GM18907 (cell line): ENCODE data around the gene TBC1D4.
A peak's percentile ranks its signal among the peaks of the same experiment; 100 is the strongest.

Experiments
- ATAC-seq: cut with Tn5 transposase; IDR thresholded peaks from one replicate; pipeline ENCODE4 v1.9.1; 2021; ENCODE audit warnings: mild to moderate bottlenecking, moderate library complexity; ENCODE audit not compliant: unreplicated experiment

The TBC1D4 gene

DNA sequence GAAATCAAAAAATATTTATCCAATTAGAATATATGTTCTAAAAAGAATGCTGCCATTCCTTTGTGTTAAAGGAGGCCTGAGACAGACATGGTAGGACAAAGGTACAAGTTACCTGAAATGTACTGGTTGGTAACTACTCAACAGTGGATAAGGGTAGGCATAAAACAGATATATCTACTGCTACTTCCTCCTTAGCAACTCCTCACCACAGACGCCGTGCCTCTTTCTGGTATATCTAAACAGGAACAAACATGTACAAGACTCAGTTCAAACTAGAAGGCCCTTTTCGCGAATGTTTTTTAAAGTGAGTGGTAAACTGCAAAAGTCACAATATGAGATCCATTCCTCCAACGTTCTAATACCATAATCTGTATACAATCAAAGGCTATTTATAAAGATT is 86.9 kb downstream of the TBC1D4 start:
- peak; percentile 73 for ATAC-seq

DNA sequence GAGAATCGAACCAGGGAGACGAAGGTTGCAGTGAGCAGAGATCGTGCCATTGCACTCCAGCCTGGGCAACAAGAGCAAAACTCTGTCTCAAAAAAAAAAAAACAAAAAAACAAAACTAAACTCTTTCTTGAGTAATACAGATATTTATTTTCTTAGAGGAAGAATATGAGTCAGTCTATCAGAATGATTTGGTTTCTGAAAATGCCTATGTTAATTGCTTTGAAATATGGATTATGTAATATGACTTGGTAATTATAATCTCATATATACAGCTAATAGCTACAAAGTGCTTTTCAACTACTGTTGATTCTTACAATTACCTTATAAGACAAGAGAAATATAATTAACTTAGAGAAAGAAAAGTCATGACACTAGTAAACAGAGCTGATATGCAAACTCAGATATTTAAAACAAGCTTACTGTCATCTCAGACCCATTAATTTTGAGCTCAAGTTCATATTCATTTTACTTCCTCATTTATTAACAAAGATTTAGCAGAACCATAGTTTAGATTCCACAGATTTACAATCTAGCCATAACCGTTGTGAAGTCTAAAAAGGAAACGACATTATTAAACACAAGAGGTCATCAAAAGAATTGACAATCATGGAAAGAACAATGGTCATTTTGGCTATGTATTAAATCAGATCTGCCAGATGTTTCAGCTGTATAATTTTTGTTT is 88.0 kb downstream of the TBC1D4 start:
- ATAC-seq = no peak

DNA sequence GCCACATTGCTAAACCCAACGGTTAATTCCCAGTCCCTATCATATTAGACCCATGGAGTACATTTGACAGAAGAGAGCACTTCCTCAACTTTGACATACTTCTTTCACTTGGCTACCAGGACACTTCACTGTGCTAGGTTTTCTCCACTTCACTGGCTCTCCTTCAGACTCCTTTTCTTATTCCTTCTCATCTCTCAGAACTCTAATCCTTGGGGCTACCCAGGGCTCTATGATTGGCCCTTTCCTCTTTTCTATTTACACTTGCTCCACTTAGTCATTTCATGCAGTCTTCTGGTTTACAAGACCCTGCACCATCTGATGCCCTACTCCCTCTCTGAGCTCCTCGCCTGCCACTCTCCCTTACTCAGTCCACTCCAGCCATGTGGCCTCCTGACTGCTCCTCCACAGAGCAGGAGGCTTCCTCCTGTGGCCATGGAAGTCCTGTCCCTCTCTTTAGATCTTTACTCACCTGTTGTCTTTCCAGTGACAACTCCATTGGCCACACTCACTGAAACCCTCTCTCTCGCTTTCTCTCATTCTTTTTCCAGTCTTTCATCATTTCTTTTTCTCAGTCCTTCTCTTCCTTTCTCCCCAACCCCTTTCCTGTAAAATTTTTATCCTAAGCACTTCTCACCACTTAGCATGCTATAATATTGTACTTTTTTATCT is 90.4 kb downstream of the TBC1D4 start:
- peak; percentile 50 for ATAC-seq

DNA sequence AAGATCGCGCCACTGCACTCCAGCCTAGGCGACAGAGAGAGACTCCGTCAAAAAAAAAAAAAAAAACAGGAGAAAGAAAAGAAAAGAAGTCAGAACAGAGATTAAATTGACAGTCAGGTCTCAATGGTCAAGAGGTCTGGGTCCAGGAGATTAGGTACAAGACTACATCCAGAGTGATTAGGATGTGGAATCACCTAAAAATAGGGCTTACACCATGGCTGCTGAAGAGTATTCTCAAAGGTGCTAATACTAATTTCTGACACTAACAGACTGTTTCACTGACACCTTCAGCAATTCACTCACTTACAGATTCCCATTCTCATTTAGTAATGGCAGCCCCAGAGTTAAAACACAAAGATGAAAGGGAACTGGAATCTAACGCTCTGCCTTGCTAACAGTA is 91.7 kb downstream of the TBC1D4 start:
- no peak for ATAC-seq

DNA sequence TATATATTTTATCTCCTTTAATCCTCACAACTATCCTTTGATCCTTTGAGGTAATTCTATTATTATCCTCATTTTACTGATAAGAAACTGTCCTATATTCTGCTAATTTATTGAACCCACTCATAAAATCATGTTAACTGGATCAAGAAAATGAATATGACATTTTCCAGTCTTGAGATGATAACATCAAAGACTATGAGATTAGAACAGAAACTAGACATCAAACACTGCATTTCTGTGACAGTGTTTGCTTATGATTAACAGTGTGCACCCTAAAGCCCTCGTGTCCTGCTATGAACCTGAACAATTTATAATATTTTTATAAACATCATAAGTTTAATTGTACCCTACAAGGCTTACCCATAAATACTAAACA is 96.3 kb downstream of the TBC1D4 start:
- ATAC-seq = no peak

DNA sequence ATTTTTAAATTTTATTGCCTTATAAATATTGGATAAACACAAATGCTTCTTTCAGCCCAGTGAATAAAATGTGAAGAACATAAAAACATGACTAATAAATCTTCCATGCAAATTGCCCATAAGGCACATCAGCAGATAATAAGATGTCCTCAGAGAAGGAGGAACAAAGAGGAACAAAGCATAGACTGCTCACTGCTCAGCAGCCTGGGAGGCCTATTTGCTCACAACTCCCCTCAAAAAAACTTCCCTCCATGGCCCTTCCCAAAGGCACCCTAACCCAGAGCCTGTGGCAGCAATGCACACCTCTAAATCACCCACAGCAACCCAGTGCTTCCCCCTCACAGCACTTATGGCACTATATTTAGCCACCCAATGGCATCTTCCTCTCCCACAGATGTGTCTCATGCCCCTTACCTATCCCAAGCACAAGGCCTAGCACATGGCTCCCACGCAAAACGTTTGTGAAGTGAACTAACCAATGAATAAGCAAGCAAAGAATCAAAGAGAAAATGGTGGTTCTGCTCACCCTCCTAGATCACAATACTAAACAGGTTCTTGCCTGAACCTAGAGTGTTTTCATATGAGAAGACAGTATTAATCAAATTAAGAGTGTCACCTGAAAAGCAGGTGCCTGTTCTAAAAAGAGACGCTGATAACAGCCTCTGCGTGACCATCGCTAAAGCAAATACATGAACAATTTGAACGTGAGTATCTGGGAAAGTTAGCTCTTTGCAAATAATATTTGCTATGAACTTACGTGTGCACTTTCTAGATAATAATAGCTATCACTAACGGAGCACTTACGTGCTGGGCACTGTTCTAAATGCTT is 96.9 kb downstream of the TBC1D4 start:
- no peak for ATAC-seq

DNA sequence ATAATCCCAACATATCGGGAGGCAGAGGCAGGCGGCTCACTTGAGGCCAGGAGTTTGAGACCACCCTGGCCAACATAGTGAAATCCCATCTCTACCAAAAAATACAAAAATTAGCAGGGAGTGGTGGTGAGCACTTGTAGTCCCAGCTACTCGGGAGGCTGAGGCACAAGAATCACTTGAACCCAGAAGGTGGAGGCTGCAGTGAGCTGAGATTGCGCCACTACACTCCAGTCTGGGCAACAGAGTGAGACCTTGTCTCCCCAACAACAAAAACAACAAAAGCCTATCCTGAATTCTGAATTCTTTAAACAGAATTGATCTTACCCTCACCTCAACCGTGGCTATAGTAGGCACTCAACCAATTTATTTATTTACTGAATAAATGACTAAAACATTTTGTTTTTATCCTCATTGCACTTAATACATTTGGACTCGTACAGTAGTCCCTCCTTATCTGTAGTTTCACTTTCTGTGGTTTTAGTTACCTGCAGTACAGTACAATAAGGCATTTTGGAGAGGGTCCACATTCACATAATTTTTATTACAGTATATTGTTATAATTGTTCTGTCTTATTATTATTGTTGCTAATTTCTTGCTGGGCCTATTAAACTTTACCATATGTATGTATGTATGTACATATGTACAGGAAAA is 98.8 kb downstream of the TBC1D4 start:
- no peak for ATAC-seq

DNA sequence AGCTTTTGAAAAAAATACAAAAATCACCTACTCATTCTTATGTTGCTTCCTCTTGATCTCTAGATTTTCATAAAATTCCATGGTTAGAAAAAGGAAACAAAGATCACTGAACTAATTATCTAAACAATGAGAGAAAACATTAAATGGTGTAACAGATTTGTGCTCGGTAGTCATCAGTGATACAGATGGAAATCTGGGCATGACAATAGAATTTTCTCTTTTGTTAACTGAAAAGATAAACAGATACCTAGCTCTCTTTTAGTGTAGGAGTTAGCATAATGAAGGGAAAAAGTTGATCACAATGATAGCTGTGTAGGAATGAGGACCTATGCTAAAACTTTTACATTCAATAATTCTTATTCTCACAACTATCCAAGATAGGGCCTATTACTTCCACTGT is 103.7 kb downstream of the TBC1D4 start:
- ATAC-seq = no peak

DNA sequence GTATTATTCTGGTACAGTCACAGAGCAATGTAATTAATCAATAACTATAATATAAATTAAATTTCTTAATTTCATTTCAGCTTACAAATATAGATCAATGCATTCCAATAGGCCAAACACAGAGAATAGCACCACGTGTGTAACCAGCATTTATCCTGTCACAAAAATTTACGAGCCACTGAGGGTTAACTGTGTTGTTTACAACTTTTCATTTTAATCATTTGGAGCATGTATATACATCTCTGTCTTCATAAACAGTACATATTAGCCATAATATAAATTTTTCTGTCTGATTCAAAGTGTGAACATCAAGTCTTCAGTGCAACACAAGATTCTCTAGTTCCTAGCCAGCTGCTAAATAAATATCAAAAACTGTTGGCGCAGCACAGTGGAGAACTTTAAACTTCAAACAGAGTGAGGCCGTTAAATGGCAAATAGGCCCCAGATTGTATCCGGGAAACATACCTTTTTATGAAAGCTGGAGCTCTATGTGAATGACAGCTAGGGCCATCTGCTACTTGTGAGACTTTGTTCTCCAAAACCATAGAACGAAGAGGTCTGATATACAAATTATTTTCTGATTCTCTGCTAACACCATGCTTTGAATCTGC is 105.1 kb downstream of the TBC1D4 start:
- ATAC-seq = no peak

DNA sequence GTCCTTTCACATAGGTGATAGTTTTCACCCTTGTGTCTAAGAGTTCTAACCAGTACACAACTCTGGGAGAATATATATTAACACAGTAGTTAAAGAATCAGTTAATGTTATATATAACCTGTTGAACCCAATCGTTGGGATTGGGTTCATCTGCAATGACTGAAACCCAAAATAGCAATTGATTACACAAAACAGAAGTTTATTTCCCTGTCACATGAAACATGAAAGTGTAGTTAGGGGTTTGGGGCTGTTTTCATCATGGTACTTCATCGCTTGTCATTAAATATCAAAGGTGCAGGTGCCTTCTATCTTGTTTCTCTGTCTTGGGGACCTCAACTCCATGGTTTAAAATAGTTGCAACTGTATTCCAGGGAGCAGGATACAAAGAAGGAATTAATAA is 106.6 kb downstream of the TBC1D4 start:
- no peak for ATAC-seq

DNA sequence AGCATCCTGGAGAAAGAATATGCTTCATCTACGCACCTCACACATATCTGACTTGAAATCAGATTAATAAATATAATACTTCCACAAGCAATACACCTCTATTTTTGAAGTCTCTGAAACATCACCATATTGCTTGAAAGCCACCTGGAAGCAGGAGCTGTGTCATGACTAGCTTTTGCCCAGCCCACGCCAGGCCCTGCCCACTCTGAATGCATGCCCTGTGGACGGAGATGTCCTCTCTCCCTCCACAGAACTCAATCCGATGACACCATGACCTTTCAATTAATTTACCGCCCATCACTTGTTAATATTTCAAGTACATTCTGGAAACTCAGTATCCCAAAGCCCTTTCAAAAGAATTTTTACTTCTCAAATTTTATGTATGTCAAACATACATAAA is 108.0 kb downstream of the TBC1D4 start:
- ATAC-seq = no peak

DNA sequence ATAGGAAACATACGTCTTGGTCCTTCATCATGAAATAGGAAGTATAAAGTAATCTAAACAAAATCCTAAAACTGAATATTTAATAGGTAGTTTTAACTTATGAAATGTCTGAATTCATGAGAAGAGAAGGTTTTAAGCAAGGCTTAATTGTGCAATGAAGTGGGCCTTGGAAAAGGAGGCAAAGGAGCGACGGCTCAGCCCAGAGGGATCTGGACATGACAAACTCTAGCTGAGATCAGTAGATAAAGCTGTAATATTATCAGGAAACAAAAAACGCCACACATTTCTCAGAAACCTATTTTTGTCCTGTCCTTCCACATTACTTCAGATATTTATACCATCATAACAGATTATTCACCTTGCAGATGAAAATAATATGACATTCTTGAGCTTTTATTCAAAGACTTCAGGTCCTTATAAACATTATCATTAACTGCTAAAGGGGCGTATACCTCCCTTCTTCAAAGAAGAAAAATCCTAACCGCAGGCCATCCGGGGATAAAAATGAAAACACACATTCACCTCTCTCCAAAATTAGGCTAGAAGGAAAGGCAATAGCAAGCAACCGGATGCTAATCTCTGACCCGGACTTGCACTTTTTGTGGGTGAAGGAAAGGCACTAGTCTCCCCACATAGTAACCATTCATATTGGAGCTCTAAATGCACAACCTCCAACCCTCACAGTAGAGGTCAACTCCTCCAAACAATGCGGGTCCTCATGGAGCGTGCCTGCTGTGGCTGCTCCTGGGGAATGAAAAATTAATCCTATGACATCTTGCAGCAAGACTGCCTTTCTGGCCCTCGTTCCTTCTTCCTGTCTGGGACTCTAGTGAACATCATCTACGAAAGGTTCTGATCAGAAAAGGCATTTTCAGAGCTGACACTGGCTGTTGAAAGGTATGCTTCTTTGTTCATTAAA is 108.8 kb downstream of the TBC1D4 start:
- no peak for ATAC-seq

DNA sequence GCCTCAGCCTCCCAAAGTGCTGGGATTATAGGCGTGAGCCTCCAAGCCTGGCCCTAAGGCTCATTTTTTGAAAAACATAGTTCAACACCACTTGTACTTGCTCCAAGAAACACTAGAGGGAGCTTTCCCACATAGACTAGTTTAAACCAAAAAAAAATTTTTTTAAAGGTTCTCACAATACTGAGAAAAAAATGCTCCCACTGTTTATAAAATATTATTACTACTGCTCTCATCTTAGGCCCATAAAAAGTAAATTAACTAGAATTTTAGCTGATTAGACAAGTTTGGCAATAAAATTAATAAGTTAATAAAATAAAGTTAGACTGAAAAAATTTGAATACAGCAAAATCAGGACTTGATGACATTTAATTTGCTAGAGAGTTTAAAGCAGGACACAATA is 109.5 kb downstream of the TBC1D4 start:
- peak; percentile 74 for ATAC-seq

DNA sequence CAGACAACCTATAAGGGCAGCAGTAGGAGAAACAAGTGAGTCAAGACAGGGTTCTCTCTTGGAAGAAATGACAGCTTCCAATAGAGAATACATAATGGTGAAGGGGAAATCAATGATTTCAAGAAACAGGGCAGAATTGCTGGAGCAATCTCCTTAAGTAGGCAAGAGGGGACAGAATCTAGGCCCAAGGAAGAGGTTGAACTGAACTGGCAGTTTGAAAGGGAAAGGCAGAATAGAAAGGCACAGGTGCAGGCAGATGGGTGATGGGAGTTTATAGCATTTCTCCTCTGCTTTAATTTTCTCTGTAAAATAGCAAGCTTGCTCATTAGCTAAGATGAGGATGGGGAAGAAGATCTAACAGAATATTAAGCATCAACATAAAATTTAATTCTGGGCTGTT is 110.8 kb downstream of the TBC1D4 start:
- no peak for ATAC-seq

DNA sequence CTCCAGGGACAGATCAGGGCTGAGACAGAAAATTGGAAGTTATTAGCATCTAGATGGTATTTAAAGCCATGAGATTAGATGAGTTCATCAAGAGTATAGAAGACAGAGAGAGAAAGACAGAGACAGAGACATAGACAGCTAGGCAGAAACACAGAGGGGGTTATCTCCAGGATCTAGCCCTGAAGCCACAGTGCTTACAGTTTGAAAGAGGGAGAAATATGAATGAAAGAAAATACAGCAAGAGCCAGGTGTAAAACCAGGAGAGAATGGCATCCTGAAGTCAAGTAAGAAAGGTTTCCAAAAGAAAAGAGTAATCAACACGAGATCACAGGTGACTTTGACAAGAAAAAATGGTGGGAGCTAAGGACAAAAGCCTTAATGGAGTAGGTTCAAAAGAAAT is 111.2 kb downstream of the TBC1D4 start:
- ATAC-seq = no peak

DNA sequence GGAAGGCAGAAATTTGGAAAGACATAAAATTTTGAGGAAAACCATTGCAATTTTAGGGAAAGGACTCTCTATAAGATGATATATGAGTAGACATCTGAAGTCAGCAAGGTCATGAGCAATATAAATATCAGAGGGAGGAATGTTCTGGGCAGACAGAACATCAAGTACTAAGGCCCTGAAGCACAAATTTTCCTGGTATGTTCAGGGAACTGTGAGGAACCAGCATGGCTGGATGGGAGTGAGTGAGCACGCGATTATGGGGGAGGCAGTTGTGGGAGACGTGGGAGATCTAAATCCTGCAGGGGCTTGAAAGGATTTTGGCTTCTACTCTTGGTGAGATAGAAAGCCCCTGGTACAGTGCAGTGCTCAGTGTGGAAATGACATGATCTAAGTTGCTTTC is 112.0 kb downstream of the TBC1D4 start:
- no peak for ATAC-seq

DNA sequence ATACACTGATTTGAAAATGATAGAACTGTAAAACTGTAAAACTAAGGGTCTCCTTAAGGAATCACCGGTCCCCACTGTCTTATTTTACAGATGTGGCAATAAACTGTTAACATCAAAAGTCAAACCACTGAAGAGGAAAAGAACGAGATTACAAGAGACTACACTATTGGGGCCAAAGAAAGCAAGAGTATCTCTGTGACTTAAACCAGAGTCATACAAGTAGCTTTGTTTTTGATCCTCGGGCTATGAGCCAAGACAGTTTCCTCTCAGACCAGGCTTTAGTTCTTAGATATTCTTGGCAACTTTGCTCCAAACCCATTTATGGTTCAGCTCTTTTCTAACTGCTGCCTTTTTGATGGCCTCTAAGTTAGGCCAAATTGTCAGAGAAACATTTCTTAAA is 113.8 kb downstream of the TBC1D4 start:
- no peak for ATAC-seq

DNA sequence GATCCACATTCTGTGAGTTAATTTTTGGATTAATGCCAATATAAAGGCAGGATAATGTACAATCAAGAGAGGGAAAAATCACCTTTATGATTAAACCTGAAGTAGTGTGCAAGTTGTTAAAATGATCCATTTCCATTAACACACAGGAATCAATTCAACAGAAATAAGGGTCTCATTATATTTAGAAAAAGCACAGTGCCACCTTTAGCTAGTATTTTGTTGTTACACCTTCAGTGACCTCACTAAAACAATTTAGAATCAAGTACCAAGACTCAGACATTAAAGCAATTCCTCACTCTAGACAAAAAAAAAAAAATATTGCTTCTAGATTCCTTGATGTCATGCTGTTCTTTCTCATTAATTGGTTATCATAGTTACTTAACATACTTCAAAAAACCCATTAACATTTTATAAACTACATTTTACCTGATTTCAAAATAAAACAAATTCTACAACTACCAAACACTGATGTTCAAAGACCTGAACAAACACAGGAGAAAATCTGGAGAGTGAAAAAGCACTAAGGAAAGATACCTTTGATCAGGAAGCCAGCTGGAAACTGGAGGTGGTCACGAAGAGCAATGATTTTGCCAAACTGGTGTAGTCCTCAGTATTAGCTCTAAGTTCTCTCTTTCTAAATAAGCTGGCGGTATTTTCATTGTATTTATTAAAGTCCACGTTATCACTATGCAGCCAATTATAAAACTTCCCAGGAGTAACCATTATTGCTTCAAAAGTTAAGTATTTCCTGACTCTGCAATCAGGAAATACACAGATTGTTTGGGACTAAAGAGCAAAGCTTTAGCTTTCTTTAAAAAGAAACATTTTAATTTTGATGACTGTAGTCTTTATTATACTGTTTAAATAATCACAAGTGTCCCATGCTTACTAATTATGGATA is 115.3 kb downstream of the TBC1D4 start:
- no peak for ATAC-seq

DNA sequence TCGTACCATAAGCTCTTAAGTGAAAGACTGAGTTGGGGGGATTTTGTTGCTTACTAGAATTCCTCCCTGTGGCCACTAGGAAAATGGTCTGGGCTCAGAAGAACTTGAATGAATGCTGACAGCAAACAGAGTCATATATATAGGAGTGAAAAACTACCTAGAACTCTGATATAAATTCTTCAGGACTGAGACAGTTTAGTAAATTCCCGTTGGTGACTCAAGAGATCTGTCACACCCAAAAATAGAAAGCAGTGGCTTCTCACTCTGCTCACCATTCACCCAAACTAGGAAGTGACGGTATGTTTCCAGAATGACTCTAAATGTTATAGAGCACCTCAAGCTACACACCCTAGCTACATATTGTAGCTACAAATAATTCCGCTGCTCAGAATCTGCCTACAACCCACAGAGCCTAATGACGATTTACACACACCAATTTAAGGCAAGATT is 116.2 kb downstream of the TBC1D4 start:
- peak; percentile 94 for ATAC-seq
